Measurements from ENCODE around the gene COLEC11.

DNA sequence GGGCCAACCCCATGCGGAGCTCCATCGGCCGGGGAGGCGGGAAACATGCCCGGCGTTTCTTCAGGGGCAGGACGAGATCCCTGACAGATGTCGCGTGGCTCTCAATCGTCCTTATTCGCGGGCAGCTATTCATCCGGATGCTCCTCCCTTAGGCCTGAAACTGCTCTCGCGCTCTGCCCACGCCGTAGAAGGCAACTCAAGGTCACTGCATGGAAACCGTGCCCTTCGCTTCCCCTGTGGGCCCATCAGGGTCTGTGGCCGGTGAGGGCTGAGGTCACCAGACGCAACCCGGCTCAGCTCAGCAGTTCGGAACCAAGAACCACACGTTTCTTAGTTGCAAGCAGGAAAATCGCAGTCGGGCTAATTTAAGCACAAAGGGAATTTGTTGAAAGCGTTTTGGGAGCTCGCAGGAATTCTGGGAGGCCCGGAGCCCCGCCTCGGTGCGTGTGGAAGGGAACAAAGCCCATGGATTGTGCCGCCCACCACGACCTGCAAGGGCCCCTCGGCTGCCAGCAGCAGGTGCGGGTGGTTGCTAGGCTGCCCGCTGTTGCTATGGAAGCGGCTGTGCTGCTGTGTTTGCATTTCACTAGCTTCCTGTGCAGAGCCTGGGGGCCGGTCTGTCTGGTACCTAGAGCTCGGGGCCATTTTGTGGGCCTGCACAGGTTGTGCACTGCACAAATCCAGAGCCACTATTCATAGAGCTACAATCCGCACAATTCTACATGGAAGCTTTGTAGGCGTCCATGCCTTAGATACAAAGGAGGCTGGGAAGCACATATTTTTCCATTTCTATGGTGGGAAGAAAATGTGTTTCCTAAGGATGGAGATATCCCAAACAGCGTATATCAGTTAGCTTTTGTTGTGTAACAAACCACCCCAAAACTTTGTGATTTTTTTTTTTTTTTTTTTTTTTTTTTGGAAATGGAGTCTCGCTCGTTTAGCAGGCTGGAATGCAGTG lies 57.1 kb downstream of the COLEC11 start:
- TF ChIP-seq, protein P1, sequence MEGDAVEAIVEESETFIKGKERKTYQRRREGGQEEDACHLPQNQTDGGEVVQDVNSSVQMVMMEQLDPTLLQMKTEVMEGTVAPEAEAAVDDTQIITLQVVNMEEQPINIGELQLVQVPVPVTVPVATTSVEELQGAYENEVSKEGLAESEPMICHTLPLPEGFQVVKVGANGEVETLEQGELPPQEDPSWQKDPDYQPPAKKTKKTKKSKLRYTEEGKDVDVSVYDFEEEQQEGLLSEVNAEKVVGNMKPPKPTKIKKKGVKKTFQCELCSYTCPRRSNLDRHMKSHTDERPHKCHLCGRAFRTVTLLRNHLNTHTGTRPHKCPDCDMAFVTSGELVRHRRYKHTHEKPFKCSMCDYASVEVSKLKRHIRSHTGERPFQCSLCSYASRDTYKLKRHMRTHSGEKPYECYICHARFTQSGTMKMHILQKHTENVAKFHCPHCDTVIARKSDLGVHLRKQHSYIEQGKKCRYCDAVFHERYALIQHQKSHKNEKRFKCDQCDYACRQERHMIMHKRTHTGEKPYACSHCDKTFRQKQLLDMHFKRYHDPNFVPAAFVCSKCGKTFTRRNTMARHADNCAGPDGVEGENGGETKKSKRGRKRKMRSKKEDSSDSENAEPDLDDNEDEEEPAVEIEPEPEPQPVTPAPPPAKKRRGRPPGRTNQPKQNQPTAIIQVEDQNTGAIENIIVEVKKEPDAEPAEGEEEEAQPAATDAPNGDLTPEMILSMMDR (IDR thresholded peaks at IDR 0.05): no peak
- no peak for TF ChIP-seq ZFX (IDR thresholded peaks at IDR 0.05; ENCODE audit: borderline replicate concordance)
